ENCODE results near the gene SH3PXD2A.
"Not testable (repeated sequence)": the region's sequence is repeated elsewhere in the genome, so short reads cannot be mapped to it uniquely, and the experiment has no call there.

Gene SH3PXD2A

DNA sequence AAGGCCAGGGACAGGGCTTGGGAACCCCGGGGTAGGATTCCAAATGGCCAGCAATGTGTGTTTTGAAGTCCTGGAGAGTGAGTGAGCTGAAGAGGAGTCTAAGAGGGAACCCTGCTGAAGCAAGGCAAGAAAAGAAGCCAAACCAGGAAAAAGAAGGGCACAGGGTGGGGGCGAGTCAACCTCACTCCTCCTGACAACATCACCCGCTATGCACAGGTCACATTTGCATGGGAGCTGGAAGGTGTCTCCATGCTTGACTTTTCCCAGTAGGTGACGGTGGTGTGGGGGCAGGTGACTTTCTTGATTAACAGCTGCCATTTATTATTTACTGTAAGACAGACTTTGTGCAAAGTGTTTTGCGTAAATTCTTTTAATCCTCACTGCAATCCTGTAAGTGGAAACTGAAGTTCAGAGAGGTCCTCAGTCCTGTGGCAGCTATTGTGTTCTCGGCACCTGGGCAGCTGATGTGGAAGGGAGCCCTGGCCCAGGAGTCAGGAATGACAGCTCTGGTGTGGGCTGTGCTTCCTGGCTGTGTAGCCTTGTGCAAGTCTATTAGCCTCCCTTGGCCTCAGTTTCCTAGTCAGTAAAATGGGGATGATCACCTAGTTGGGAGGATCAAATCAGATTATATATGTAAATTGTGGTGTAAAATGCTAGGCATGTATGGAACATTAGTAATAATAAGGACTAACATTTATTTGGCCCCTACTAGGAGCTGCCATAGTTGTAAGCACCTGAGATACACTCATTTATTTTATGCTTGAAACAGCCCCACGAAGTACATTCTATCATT is 90.9 kb downstream of the SH3PXD2A start:
- no peak for DNase-seq

DNA sequence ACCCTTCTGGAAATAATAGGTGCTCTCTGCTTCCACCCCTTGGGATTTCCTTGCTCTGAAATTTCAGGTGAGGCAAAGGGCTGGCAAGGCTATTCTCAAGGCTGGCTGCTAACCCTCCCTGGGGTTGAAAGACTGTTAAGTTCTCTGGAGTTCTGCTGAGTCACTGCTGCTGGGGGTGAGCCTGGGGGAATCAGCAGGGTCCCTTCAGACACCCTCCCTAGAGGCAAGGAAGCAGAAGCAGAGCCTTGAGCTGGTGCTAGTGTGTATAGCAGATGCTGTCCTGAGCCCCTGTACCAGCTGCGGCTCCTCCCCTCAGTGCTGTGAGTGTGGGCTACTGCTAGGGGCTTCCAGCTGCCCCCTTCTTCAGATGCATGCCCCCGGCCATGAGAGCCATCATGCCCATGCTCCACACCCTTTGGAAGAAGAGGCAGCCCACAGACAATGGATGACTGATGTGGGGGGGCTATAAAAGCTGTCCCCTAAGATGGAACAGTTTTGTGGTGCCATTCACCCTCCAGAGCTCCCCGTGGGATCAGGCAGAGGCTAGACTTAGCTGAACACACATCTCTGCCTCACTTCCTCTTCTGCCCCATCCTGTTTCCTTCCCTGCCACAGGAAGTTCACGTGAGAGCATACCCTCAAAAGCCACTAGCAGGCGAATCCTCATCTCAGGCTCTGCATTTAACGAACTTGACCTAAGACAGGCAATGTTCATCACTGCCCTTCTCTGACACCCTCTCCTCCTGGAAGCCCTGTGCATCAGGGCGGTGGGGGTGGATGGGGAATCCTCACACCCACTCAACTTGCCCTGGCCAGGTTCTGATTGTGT is 91.8 kb downstream of the SH3PXD2A start:
- DNase-seq: peak in 1 of 2 donors; percentile 22

DNA sequence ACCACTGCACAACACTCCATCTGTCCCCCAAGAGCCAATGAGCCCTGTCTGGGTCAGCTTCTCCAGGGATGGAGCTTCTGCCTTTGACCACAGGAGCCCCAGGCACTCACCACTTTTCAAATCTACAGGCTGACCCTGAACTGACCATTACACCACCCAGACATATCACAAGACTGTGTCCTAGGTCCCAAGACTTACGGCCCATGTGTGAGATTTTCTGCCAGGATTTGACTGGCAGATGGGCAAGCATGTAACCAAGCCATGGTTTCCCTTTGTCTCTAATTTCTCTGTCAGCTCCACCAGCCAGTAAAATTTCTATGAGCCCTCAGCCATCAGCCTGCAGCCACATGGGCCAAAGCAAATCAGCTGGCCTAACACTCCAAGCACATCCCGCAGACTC is 92.5 kb downstream of the SH3PXD2A start:
- no peak for DNase-seq

DNA sequence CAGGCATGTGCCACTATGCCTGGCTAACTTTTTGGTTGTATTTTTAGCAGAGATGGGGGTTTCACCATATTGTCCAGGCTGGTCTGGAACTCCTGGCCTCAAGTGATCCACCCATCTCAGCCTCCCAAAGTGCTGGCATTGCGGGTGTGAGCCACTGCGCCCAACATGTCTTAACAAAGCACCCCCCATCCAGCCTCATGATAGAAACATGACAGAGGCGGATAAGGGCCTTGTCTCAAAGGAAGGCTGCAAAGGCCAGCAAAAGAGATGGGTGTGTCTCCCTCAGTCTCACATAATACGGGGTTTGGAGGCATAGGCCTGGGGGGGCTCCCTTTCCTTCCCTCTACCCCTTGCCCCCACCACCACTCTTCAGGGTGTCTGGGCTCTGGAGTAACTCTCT is 93.2 kb downstream of the SH3PXD2A start:
- DNase-seq: no peak

DNA sequence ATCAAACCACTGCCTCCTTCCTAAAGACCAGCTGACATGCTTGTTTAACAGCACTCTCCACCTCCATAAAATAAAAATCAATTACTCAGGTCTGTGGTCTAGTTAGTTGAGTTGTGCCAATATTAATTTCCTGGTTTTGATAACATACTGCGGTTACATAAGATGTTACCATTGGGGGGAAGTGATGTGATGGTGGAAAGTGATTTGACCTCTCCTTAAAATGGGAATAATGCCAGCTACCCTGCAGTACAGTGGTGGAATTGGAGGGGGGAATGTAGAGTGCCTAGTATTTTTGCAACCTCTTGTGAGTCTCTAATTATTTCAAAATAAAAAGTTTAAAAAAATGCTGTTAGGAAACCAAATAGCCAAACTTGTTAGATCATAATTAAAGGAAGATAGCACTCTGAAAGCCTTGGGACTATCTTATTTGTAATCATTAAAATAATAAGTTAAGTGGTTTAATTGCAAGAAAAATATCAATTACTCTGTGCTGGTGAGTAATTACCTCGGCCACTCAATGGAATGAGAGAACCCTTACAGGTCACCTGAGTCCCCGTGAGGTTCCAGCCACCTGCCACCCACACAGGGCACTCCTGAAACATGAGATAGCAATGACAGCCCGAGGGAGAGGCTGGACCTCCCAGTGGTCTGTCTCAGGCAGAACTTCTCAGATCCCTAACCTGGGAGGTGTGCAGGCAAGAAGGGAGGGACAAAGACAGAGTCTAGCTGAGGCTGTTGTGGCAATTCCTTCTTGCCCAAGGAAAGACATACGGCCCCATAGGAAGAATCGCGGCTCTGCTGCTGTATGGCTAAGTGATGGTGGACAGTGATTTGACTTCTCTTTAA is 94.1 kb downstream of the SH3PXD2A start:
- DNase-seq: no peak

DNA sequence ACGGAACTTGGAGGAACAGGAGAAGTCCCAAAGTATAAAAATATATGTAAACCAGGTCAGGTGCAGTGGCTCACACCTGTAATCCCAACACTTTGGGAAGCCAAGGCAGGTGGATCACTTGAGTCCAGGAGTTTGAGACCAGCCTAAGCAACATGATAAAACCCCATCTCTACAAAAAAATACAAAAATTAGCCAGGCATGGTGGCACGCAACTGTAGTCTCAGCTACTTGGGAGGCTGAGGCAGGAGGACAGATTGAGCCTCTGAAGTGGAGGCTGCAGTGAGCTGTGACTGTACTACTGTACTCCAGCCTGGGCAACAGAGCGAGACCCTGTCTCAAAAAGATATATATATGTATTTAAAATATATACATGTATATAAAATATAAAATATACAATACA is 95.1 kb downstream of the SH3PXD2A start:
- not testable (repeated sequence) for DNase-seq

DNA sequence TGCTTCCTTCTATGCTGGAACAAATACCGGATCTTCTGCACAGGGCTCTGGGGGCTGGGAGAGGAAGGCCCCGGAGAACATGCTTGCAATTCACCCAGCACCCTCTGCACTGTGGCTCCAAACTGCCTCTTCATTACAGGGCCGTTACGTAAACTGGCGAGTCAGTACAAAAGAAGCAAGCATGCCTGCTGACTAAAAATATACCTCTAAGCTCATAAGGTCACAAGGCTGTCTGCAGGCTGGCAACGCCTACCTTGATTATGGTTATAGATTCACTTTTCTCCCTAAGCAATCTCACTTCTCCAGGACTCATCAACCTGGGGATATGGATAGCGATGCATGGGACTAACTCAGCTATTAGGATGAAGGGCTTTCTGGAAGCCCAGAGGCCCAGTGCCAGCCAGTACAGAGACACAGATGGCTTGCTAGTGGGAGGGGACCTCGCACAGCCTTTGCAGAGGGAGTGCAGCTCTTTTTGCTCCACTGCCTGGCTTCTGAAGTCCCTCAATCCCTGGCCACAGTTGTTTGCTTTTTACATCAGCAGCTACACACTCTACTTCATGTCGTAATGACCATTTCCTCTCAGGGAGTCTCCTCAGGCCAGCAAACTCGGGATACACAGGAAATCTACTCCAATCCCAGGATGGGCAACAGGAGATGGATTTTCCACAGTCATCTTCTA is 96.1 kb downstream of the SH3PXD2A start:
- peak in 1 of 2 donors; percentile 37 for DNase-seq

DNA sequence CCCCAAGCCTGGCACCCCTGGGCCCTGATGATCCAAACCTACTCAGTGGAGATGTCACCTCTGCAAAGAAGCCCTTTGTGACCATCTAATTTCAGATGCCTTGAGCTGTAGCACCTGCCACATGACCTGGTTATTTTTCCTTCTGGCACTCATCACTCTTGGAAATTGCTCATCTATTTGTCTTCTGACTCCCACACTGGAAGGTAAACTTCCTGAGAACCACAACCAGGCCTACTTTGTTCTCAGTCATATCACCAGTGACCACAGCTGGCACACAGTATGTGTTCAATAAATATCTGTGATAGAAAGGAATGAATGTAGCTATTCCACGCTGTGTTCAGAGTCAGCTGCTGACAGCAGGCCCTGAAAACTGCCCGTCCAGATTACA is 97.1 kb downstream of the SH3PXD2A start:
- DNase-seq: no peak

DNA sequence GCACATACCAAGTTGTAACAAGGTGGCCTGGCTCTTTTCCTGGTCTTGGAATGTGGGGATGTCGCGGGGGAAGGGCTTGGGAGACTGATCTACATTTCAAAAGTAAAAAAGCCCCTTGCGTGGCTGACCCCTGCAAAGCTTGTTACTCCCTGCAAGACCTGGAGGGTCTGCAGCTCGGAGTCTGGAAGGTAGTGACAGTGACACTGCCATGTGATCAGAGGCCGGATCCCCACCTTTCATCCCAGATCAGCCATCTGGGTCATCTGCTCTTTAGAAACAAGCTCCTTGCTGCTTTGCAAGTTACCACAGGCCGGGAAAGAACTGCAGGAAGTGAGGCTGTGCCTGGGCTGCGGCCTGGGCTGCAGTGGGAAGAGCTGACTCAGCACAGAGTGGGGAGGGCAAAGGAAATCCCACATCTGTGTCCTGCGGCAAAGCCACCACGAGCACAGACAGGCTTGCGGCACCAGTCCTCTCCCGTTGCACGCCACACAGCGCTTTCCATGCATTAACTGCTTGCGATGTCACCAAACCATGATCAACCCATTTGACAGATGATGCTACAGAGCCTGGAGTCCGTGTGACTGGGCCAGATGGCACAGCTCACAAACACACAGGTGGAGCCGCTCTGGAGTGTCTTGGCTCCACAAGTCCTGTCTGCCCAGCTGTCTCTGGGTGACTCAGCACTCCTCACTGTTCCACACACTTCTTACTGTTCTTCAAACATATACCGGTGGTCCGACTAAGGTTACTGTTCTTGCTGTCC is 97.7 kb downstream of the SH3PXD2A start:
- DNase-seq: peak; percentile 63 to 81

DNA sequence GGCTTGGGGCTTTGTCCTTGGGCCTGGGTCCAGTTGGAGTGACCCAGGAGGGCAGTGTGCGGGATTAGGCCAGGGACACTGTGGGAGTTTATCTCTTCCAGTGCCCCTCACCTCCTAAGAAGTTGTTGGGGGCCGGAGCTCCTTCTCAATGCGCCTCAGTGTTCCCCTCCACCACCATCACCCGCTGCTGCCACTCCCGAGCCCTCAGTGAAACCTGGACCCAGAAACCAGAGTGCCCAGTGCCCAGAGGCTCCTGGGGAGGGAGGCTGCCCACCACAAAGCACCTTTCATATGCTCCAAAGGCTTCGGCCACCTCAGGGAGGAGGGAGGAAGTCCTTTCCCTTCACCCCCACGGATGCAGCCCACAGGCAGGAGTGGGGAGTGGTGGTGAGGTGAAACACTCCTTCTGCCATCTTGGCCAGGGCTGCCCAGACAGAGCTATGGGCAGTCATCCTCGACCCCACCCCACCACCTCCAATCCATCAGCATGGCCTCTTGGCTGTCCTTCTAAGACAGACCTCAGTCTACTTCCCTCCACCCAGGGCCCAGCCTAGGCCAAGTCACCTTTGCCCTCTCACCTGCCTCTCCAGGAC is 99.0 kb downstream of the SH3PXD2A start:
- DNase-seq: no peak

DNA sequence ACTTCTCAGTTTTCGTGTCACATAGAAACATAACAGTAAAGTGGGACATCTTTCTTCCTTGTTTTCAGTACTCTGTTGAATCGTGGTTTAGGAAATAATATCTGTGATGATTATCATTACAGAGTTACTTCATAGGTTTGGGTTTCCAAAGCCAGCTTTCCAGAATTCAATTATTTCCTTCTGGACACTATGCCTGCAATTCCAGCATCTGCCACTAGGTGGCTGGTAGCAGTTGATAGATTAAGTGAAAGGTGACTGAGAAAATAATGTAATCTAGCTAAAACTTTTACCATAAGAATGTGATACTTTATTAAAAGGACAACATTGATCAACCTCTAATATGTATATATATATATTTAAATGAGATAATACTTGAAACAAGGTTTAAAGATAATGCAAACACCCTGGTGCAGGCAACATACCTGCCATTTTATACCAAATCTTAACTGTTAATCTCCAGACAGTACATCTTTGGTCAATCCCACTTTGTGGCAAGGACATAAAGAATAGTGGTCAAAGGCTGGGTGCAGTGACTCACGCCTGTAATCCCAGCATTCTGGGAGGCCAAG is 102.6 kb downstream of the SH3PXD2A start:
- peak; percentile 57 to 74 for DNase-seq

DNA sequence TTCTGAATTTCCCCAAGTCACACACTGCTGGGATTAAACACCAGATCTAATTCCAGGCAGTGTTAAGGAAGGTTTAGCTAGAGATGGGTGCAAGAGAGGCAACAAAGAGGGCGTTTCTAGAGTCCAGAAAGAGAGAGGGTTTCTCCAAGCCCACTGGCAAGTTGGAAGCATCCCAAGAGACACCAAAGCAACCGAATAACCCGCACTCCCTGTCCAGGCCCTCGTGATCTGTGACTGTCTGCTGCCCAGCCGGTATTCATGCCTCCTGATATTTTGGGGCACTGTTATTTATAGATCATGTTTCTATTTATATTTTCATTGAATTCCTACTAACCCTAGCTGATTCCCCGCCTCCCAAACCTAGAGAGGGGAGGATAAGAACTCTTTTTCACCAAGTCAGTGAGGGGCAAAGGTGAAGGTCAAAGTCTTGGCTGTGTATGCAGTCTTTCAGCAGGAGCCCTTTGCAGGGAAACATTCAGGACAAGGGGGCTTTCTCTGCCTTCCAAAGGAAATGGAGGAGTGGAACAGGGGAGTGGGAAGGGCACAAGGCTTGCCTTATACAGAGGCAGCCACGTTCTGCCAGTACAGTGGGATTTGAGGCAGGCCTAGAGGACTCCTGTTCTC is 103.6 kb downstream of the SH3PXD2A start:
- DNase-seq: no peak

DNA sequence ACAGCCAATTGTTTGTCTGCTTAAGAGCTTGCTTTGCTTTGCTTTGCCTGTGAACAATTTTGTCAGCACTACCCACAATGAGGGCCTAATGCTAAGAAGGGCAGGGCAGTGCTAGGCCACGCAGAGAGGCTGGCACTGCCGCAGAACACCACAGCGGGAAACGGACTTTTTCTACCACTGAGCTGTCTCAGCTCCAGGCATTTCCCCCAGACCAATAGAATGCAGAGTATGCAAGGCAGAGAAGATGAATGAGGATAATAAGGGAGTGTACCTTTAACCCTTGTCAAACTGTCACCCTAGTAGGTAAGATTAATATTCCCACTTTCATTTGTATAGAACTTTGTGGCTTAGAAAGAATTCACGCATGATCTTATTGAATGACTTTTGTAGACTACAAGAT is 104.5 kb downstream of the SH3PXD2A start:
- DNase-seq: no peak

DNA sequence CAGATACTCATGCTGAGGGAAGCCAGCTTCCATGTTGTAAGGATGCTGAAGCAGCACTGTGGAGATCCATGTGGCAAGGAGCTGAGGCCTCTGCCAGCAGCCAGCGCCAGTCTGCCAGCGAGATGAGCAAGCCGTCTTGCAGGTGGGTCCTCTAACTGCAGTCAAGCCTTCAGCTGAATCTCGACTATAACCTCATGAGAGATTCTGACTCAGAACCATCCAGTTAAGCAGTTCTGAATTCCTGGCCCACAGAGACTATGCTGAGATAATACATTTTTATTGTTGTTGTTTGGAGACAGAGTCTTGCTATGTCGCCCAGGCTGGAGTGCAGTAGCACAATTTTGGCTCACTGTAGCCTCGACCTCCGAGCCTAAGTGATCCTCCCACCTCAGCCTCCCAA is 105.6 kb downstream of the SH3PXD2A start:
- no peak for DNase-seq

DNA sequence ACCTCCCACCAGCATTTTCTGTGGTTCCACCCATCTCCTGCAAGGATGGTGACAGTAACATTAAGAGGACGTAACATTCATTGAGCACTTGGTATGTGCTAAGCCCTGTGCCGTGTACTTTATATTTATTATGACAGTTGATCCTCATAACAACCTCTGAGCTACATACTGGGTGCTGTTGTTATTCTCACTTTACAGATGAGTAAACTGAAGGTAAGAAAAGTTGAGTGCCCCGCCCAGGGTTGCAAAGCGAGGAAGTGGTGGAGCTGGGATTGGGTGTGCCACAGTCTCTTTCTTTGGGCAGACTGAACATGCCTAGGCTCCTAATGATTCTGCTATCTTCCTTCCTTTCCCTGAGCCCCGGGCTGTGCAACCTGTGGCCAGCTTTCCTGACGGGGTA is 107.4 kb downstream of the SH3PXD2A start:
- DNase-seq: no peak

DNA sequence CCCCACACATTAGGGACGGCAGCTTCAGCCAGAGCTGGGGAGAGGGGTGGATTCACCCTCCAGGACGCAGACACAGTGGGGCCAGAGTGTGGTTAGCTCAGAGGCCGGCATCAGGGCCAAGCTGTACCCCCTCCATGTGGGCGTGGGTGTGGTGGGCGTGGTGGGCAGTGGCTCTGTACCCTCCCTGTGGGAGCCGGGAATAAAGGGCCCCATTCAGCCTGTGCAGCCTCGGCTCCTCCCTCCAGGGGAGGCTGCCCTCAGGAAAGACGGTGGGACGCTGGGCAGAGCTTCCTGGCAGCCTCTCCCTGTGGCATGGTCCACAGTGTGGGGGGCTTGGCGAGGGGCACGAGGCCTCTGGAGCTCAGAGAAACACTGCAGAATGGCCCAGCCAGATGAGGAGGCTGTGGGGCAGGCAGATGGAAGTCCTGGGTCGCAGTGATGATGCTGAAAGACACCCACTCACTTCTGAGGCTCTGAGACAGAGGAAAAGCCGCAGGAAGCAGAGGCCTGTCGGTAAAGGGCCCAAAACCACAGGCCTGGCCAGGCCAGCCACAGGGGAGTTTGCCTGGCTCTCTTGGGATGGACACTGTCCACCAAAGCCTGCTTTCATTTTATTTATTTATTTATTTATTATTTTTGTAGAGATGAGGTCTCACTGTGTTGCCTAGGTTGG is 108.0 kb downstream of the SH3PXD2A start:
- DNase-seq: no peak

DNA sequence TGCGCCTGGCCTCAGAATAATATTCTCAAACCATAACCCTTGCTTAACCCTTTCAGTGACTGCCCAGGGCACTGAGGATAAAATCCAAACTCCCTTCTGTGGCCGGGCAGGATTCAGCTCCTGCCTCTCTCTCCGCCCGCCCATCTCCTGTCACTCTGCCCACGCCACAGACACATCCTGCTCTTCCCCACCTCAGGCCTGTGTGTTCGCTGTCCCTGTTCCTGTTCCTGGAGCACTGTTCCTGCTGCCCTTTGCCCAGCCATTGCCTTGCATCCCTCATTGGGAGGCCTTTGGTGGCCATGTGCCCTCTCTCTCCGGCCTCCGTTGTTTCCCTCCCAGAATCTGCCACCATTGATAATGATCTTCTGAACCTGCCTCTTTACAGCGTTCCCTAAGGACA is 108.8 kb downstream of the SH3PXD2A start:
- no peak for DNase-seq

DNA sequence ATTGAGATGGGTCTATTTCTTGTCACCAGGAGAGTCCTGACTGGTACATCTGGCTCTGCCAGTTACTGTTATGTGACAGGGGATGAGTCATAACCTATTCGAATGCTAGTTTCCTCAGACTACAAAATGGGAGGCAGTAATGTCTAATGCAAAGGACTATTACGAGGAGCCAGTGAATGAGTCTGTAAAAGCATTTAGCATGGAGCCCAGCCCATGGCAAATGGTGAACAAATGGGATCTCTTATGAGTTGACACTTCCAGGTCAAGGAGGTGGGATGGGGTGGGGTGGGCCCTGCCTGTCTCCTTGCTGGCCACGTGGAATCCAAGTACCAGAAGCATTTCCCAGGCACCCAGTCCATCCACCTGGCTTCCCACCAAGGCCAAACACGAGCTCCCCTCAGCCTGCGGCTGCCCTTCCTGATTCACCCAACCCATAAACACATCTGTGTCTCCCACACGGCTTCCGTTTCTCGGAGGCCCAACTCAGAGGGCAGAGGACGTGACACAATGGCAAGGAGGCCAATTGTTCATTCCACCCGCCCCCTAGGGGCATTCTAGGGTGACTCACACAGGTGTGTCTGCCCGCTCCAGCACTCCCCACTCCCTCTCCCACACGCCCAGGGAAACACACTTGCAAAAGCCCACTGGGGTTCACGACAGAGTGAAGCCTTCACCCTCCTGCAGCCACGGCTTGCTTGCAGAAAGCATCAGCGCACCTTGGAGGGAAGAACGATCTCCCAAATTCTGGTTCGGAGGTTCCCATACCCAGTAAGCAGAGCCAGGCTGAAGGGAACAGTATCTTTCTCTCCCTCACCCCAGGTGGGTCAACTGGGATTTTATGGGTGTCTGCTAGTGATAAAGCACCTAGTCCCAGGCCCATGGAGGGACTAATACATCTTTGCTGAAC is 109.8 kb downstream of the SH3PXD2A start:
- peak; percentile 67 for DNase-seq

DNA sequence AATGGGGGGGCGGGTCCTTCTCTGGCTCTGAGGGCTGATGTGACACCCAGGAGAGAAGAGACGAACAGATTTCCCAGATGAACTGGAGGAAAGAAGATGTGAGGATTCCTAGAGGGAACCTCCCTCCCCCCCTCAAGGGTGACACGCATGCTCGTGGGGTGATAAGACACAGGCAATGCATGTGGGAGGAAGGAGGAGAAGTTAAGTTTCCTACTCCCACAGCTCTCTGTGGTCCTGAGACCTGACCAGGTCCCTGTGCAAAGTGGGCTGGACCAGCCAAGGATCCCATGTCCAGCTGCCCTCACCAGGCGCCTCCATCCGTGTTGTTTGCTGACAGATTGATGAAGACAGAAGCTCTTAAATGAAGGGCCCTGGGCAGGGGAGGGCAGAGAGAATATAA is 112.6 kb downstream of the SH3PXD2A start:
- DNase-seq: no peak
